WTC11 (cell line): ENCODE measurements around the gene CDH3. TPM values are rescaled to one million over a fixed set of nuclear protein-coding genes. Genes with fewer than 3 reads are reported as not detected.
A peak's percentile ranks its signal among the peaks of the same experiment; 100 is the strongest.

Experiments used
- ATAC-seq: fragments of 200-7000 bp; cut with Tn5 transposase; 2 replicates; pipeline ENCODE4 v1.10.0; 2021; ENCODE audit warnings: mild to moderate bottlenecking, moderate library complexity
- CTCF ChIA-PET: fragments of 300-600 bp; sonication (Branson Sonifier 250); formaldehyde crosslinking; loops from one replicate; lab custom pipeline; 2021; ENCODE audit warnings: antibody characterized with exemption; lab: Charles Lee
- POLR2A ChIA-PET: fragments of 350-600 bp; sonication (Branson Sonifier 250); formaldehyde crosslinking; loops from one replicate; lab custom pipeline; 2021; ENCODE audit warnings: antibody characterized with exemption; lab: Charles Lee
- DNase-seq: peaks from one replicate; pipeline ENCODE4 v3.0.0; 2021; ENCODE audit warnings: low spot score
- H3K27ac Mint-ChIP-seq: 2 replicates; pipeline ENCODE4 v1.8.0; 2021; ENCODE audit warnings: mixed read lengths
- H3K27me3 Mint-ChIP-seq: 2 replicates; pipeline ENCODE4 v1.8.0; 2021; ENCODE audit warnings: low read depth, mild to moderate bottlenecking, moderate library complexity, mixed read lengths
- H3K36me3 Mint-ChIP-seq: 2 replicates; pipeline ENCODE4 v1.8.0; 2021; ENCODE audit warnings: mixed read lengths
- H3K4me1 Mint-ChIP-seq: 2 replicates; pipeline ENCODE4 v1.8.0; 2022; ENCODE audit warnings: mixed read lengths
- H3K4me3 Mint-ChIP-seq: 2 replicates; pipeline ENCODE4 v1.8.0; 2021; ENCODE audit warnings: mild to moderate bottlenecking, moderate library complexity, mixed read lengths
- H3K9me3 Mint-ChIP-seq: 2 replicates; pipeline ENCODE4 v1.8.0; 2021; ENCODE audit warnings: mixed read lengths
- CBFB ChIP-seq: sonication (generic); formaldehyde crosslinking; IDR thresholded peaks from 2 replicates; pipeline ENCODE4 v1.8.1; 2022; ENCODE audit warnings: mild to moderate bottlenecking, low read depth, missing genetic modification reagents
- GABPB1 ChIP-seq: sonication (generic); formaldehyde crosslinking; IDR thresholded peaks from 2 replicates; pipeline ENCODE4 v1.8.1; 2023; ENCODE audit warnings: mild to moderate bottlenecking, missing genetic modification reagents
- HMGA2 ChIP-seq: fragments of 250-450 bp; sonication (Bioruptor Pico); IDR thresholded peaks from 2 replicates; pipeline ENCODE4 v1.4.0; 2021; ENCODE audit warnings: mild to moderate bottlenecking, moderate library complexity
- JAZF1 ChIP-seq: fragments of 250-450 bp; sonication (Bioruptor Pico); IDR thresholded peaks from 2 replicates; pipeline ENCODE4 v1.9.0; 2021; ENCODE audit warnings: moderate library complexity, mild to moderate bottlenecking, inconsistent platforms
- NFATC4 ChIP-seq: fragments of 250-450 bp; sonication (Bioruptor Pico); IDR thresholded peaks from 2 replicates; pipeline ENCODE4 v1.9.0; 2021; ENCODE audit warnings: mild to moderate bottlenecking
- NFYB ChIP-seq: sonication (generic); formaldehyde crosslinking; conservative IDR thresholded peaks from 2 replicates; pipeline ENCODE4 v1.8.0; 2022; ENCODE audit warnings: low read depth, missing genetic modification reagents
- NR3C1 ChIP-seq: sonication (generic); formaldehyde crosslinking; conservative IDR thresholded peaks from 2 replicates; pipeline ENCODE4 v1.8.1; 2023; ENCODE audit warnings: low read depth, mild to moderate bottlenecking, missing genetic modification reagents
- SP1 ChIP-seq: sonication (generic); formaldehyde crosslinking; conservative IDR thresholded peaks from 2 replicates; pipeline ENCODE4 v1.8.1; 2022; ENCODE audit warnings: missing genetic modification reagents
- TP53 ChIP-seq: sonication (generic); formaldehyde crosslinking; IDR thresholded peaks from 2 replicates; pipeline ENCODE4 v1.8.1; 2023; ENCODE audit warnings: mild to moderate bottlenecking, missing genetic modification reagents
- ZBTB21 ChIP-seq: sonication (generic); formaldehyde crosslinking; IDR thresholded peaks from 2 replicates; pipeline ENCODE4 v1.8.1; 2023; ENCODE audit warnings: mild to moderate bottlenecking, missing genetic modification reagents, borderline replicate concordance
- ZNF219 ChIP-seq: sonication (generic); formaldehyde crosslinking; IDR thresholded peaks from 2 replicates; pipeline ENCODE4 v1.8.0; 2023; ENCODE audit warnings: missing genetic modification reagents, mild to moderate bottlenecking, borderline replicate concordance
- total RNA-seq: library from RNA; stranded (reverse); gene quantifications from 3 replicates; pipeline ENCODE4 v1.2.3, GENCODE V29; 2021
- TF ChIP-seq, protein P1 (sequence below): sonication (generic); formaldehyde crosslinking; IDR thresholded peaks from 2 replicates; pipeline ENCODE4 v1.8.0; 2022; ENCODE audit warnings: mild to moderate bottlenecking, missing genetic modification reagents
- TF ChIP-seq, protein P2 (sequence below): sonication (generic); formaldehyde crosslinking; IDR thresholded peaks from 2 replicates; pipeline ENCODE4 v1.8.1; 2023; ENCODE audit warnings: mild to moderate bottlenecking, missing genetic modification reagents, borderline replicate concordance
- TF ChIP-seq, protein P3 (sequence below): sonication (generic); formaldehyde crosslinking; IDR thresholded peaks from 2 replicates; pipeline ENCODE4 v1.8.1; 2022; ENCODE audit warnings: low read depth, missing genetic modification reagents, borderline replicate concordance
- TF ChIP-seq, protein P4 (sequence below): sonication (generic); formaldehyde crosslinking; IDR thresholded peaks from 2 replicates; pipeline ENCODE4 v1.8.1; 2023; ENCODE audit warnings: mild to moderate bottlenecking, missing genetic modification reagents, moderate library complexity
- TF ChIP-seq, protein P5 (sequence below): sonication (generic); formaldehyde crosslinking; conservative IDR thresholded peaks from 2 replicates; pipeline ENCODE4 v1.8.1; 2023; ENCODE audit warnings: mild to moderate bottlenecking, low read depth, missing genetic modification reagents, moderate library complexity

CDH3 gene
- total RNA-seq, 1 experiment from 2014 or later: 128 TPM

DNA sequence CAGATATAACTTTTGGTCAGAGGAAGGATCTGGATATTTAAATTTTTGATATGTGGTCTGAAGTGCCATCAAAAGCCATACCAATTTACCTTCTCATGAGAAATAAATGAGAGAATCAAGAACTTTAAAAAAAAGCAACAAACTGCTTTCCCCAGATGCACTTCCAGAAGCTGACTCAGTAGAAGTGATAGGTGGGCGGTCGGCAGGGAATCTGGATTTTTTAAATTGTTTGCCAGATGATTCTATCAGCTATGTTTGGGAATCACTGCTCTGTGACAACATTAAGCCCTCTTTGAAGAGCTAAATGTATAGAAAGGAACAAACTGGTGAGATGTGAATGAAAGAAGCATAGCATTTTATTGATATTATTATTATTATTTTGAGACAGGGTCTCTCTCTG is 19.2 kb downstream of the CDH3 start:
- TF ChIP-seq CBFB (no peak), JAZF1 (CRISPR knock-in tag) (no peak), HMGA2 (no peak), GABPB1 (CRISPR knock-in tag) (no peak), TP53 (CRISPR knock-in tag) (no peak), NR3C1 (no peak), ZBTB21 (CRISPR knock-in tag) (no peak), ZNF219 (CRISPR knock-in tag) (no peak), SP1 (no peak)
- TF ChIP-seq, protein P1, sequence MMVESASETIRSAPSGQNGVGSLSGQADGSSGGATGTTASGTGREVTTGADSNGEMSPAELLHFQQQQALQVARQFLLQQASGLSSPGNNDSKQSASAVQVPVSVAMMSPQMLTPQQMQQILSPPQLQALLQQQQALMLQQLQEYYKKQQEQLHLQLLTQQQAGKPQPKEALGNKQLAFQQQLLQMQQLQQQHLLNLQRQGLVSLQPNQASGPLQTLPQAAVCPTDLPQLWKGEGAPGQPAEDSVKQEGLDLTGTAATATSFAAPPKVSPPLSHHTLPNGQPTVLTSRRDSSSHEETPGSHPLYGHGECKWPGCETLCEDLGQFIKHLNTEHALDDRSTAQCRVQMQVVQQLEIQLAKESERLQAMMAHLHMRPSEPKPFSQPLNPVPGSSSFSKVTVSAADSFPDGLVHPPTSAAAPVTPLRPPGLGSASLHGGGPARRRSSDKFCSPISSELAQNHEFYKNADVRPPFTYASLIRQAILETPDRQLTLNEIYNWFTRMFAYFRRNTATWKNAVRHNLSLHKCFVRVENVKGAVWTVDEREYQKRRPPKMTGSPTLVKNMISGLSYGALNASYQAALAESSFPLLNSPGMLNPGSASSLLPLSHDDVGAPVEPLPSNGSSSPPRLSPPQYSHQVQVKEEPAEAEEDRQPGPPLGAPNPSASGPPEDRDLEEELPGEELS (CRISPR knock-in tag): no peak
- TF ChIP-seq, protein P2, sequence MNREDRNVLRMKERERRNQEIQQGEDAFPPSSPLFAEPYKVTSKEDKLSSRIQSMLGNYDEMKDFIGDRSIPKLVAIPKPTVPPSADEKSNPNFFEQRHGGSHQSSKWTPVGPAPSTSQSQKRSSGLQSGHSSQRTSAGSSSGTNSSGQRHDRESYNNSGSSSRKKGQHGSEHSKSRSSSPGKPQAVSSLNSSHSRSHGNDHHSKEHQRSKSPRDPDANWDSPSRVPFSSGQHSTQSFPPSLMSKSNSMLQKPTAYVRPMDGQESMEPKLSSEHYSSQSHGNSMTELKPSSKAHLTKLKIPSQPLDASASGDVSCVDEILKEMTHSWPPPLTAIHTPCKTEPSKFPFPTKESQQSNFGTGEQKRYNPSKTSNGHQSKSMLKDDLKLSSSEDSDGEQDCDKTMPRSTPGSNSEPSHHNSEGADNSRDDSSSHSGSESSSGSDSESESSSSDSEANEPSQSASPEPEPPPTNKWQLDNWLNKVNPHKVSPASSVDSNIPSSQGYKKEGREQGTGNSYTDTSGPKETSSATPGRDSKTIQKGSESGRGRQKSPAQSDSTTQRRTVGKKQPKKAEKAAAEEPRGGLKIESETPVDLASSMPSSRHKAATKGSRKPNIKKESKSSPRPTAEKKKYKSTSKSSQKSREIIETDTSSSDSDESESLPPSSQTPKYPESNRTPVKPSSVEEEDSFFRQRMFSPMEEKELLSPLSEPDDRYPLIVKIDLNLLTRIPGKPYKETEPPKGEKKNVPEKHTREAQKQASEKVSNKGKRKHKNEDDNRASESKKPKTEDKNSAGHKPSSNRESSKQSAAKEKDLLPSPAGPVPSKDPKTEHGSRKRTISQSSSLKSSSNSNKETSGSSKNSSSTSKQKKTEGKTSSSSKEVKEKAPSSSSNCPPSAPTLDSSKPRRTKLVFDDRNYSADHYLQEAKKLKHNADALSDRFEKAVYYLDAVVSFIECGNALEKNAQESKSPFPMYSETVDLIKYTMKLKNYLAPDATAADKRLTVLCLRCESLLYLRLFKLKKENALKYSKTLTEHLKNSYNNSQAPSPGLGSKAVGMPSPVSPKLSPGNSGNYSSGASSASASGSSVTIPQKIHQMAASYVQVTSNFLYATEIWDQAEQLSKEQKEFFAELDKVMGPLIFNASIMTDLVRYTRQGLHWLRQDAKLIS (CRISPR knock-in tag): no peak
- TF ChIP-seq, protein P3, sequence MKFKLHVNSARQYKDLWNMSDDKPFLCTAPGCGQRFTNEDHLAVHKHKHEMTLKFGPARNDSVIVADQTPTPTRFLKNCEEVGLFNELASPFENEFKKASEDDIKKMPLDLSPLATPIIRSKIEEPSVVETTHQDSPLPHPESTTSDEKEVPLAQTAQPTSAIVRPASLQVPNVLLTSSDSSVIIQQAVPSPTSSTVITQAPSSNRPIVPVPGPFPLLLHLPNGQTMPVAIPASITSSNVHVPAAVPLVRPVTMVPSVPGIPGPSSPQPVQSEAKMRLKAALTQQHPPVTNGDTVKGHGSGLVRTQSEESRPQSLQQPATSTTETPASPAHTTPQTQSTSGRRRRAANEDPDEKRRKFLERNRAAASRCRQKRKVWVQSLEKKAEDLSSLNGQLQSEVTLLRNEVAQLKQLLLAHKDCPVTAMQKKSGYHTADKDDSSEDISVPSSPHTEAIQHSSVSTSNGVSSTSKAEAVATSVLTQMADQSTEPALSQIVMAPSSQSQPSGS (CRISPR knock-in tag): no peak
- TF ChIP-seq, protein P4, sequence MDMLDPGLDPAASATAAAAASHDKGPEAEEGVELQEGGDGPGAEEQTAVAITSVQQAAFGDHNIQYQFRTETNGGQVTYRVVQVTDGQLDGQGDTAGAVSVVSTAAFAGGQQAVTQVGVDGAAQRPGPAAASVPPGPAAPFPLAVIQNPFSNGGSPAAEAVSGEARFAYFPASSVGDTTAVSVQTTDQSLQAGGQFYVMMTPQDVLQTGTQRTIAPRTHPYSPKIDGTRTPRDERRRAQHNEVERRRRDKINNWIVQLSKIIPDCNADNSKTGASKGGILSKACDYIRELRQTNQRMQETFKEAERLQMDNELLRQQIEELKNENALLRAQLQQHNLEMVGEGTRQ: no peak
- TF ChIP-seq, protein P5, sequence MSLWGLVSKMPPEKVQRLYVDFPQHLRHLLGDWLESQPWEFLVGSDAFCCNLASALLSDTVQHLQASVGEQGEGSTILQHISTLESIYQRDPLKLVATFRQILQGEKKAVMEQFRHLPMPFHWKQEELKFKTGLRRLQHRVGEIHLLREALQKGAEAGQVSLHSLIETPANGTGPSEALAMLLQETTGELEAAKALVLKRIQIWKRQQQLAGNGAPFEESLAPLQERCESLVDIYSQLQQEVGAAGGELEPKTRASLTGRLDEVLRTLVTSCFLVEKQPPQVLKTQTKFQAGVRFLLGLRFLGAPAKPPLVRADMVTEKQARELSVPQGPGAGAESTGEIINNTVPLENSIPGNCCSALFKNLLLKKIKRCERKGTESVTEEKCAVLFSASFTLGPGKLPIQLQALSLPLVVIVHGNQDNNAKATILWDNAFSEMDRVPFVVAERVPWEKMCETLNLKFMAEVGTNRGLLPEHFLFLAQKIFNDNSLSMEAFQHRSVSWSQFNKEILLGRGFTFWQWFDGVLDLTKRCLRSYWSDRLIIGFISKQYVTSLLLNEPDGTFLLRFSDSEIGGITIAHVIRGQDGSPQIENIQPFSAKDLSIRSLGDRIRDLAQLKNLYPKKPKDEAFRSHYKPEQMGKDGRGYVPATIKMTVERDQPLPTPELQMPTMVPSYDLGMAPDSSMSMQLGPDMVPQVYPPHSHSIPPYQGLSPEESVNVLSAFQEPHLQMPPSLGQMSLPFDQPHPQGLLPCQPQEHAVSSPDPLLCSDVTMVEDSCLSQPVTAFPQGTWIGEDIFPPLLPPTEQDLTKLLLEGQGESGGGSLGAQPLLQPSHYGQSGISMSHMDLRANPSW: no peak
- Mint-ChIP-seq H3K4me3 (no peak overlapping the region), H3K9me3 (peaks cover 4% of the 10 kb centered on the region; the same call in 1 of the 2 replicates), H3K4me1 (peaks cover 24% of the 10 kb centered on the region), H3K27ac (no peak overlapping the region), H3K36me3 (peaks cover 10% of the 10 kb centered on the region), H3K27me3 (no peaks in the 10 kb centered on the region)
- ChIA-PET CTCF (interaction anchor here (1.2 kb wide), 1 partner anchor 74 kb away, joined by 5 read pairs; no protein-coding TSS in a partner anchor), POLR2A (no interaction called here)
- no peak for ATAC-seq
- no peak for DNase-seq

DNA sequence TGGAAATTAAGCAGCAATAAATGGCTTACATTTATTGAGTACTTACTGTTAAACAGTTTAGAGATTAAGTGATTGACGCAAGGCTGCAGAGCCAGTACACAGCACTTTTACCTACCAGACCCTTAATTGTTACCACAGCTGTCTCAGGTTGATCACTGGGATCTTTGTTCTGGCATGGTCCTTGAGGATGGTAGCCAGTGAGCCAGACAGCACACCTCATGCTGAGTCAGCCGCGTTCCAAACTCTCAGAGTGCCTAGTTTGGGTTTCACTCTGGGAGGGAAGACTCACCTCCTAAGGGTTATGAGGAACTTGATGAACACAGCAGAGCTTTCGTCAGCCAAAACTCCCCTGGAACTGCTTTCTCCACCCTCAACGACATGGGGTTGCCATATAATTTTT is 20.4 kb downstream of the CDH3 start:
- Mint-ChIP-seq H3K4me3 (no peak overlapping the region), H3K4me1 (peaks cover 25% of the 10 kb centered on the region), H3K36me3 (peaks cover 14% of the 10 kb centered on the region), H3K9me3 (peaks cover 4% of the 10 kb centered on the region; the same call in 1 of the 2 replicates), H3K27ac (0 out of 2 replicates have a peak overlapping the region, but pooled peaks have one; percentile 66), H3K27me3 (no peaks in the 10 kb centered on the region)
- ATAC-seq: no peak
- ChIA-PET CTCF (interaction anchor here (1.0 kb wide), 2 partner anchors 9 to 75 kb away, joined by 3 read pairs; no protein-coding TSS in a partner anchor), POLR2A (interaction anchor here (0.5 kb wide), 1 partner anchor 11 kb away, joined by 5 read pairs; no protein-coding TSS in a partner anchor)
- no peak for DNase-seq
- TF ChIP-seq NFYB (CRISPR knock-in tag) (no peak), NFATC4 (CRISPR knock-in tag) (no peak), SP1 (no peak)
